ENCODE measurements around the gene SAA1.

The SAA1 gene

GRCh38 chr11:18265949-18266348 is at the start of gene SAA1:
Gene SAA1 (plus strand): TSS chr11:18266264. CDS start chr11:18266888, 624 bp downstream.
- H3K4me3 ChIP-seq (ENCODE audit: low read length): no peak within 1 kb of the TSS
- TF ChIP-seq CTCF (conservative IDR thresholded peaks at IDR 0.05; ENCODE audit: low read length): no peak
- peak; percentile 35 for DNase-seq (ENCODE audit: low read depth)

GRCh38 chr11:18221274-18221876 is 44.7 kb upstream of the SAA1 start:
- no peak for DNase-seq (ENCODE audit: low read depth)
- H3K4me3 ChIP-seq (ENCODE audit: low read length): no peak overlapping the region
- no peak for TF ChIP-seq CTCF (conservative IDR thresholded peaks at IDR 0.05; ENCODE audit: low read length)

- no peak overlapping the region for H3K4me3 ChIP-seq (ENCODE audit: low read length)
- no peak for DNase-seq (ENCODE audit: low read depth)
- TF ChIP-seq CTCF (conservative IDR thresholded peaks at IDR 0.05; ENCODE audit: low read length): no peak
Measured at GRCh38 chr11:18222814-18223421, 43.1 kb upstream of the SAA1 start.

GRCh38 chr11:18223591-18224387 is 42.3 kb upstream of the SAA1 start:
- H3K4me3 ChIP-seq (ENCODE audit: low read length): no peak overlapping the region
- no peak for DNase-seq (ENCODE audit: low read depth)
- TF ChIP-seq CTCF (conservative IDR thresholded peaks at IDR 0.05; ENCODE audit: low read length): no peak

GRCh38 chr11:18225913-18226312 is 40.2 kb upstream of the SAA1 start:
- DNase-seq (ENCODE audit: low read depth): no peak
- TF ChIP-seq CTCF (conservative IDR thresholded peaks at IDR 0.05; ENCODE audit: low read length): no peak
- no peak overlapping the region for H3K4me3 ChIP-seq (ENCODE audit: low read length)

GRCh38 chr11:18229501-18229900 is 36.6 kb upstream of the SAA1 start:
- H3K4me3 ChIP-seq (ENCODE audit: low read length): no peak overlapping the region
- no peak for TF ChIP-seq CTCF (conservative IDR thresholded peaks at IDR 0.05; ENCODE audit: low read length)
- DNase-seq (ENCODE audit: low read depth): no peak
